ENCODE results near the gene SFMBT2. TPM values are rescaled to one million over a fixed set of nuclear protein-coding genes. Genes with fewer than 3 reads are reported as not detected.

The SFMBT2 gene
- total RNA-seq, 1 experiment from 2014 or later = 0.02 TPM

- no peaks in the 10 kb centered on the region for H3K79me2 ChIP-seq (ENCODE audit: insufficient read depth, low read length)
- TF ChIP-seq EZH2 (IDR thresholded peaks at IDR 0.05) = no peak
- no peak for TF ChIP-seq POLR2AphosphoS5 (IDR thresholded peaks at IDR 0.05; ENCODE audit: low read depth, low read length)
- TF ChIP-seq TCF7L2 (IDR thresholded peaks at IDR 0.05; ENCODE audit: borderline replicate concordance, extremely low read depth, insufficient read depth, insufficient read length) = no peak
- no peak for TF ChIP-seq MAX (IDR thresholded peaks at IDR 0.05)
- TF ChIP-seq YY1 (IDR thresholded peaks at IDR 0.05; ENCODE audit: extremely low read depth, insufficient replicate concordance, low read depth, low read length) = no peak
- TF ChIP-seq REST (IDR thresholded peaks at IDR 0.05; ENCODE audit: low read depth) = no peak
- TF ChIP-seq ZNF274 (IDR thresholded peaks at IDR 0.05; ENCODE audit: low read depth, low read length) = no peak
- TF ChIP-seq ZFX (IDR thresholded peaks at IDR 0.05) = no peak
- TF ChIP-seq EZH2phosphoT487 (IDR thresholded peaks at IDR 0.05; ENCODE audit: borderline replicate concordance) = no peak
- no peak for TF ChIP-seq FOSL1 (IDR thresholded peaks at IDR 0.05; ENCODE audit: low read depth)
- TF ChIP-seq CBX3 (IDR thresholded peaks at IDR 0.05; ENCODE audit: low read depth) = no peak
- TF ChIP-seq RAD21 (IDR thresholded peaks at IDR 0.05; ENCODE audit: low read depth) = no peak
- no peak for TF ChIP-seq ATF3 (IDR thresholded peaks at IDR 0.05)
- TF ChIP-seq EGR1 (IDR thresholded peaks at IDR 0.05; ENCODE audit: low read depth) = no peak
- no peak overlapping the region for H3K27ac ChIP-seq (ENCODE audit: low read depth, low read length)
- H2AFZ ChIP-seq (ENCODE audit: low read depth, low read length, poor library complexity, severe bottlenecking) = no peak overlapping the region
- H3K27me3 ChIP-seq (ENCODE audit: insufficient read depth, low read length) = peaks cover 25% of the 10 kb centered on the region
- H3K36me3 ChIP-seq (ENCODE audit: control insufficient read depth in 1 of 2, insufficient read depth in 2 of 2, low read length in 2 of 2) = no peaks in the 10 kb centered on the region
- ChIA-PET POLR2A (no interaction called here), RAD21 (ENCODE audit: low non-redundant PET in 1 of 2, low total read pairs in 2 of 2, uncharacterized antibody in 2 of 2, unreplicated experiment in 2 of 2) (no interaction called here), CTCF (no interaction called here)
- intact Hi-C loops (cut with micrococcal nuclease) = no loop called here
- BruUV-seq (replicated peaks) = no TSS peak
- no peaks in the 10 kb centered on the region for H4K20me1 ChIP-seq (ENCODE audit: insufficient read depth)
- H3K4me1 ChIP-seq (ENCODE audit: control insufficient read depth in 1 of 2, insufficient read depth in 2 of 2, low read length in 2 of 2) = no peaks in the 10 kb centered on the region
- H3K9ac ChIP-seq (ENCODE audit: low read length) = no peak overlapping the region
- no peaks in the 10 kb centered on the region for H3K9me3 ChIP-seq (ENCODE audit: control insufficient read depth in 1 of 2, insufficient read depth in 1 of 2, low read depth in 1 of 2, low read length in 2 of 2)
- H3K4me2 ChIP-seq (ENCODE audit: low read length) = no peak overlapping the region
- DNase-seq (ENCODE audit: low read depth, low spot score) (no peak), ATAC-seq (no peak)
- no peaks in the 10 kb centered on the region for H3K9me2 ChIP-seq (ENCODE audit: insufficient read depth)
- no peak overlapping the region for H3K4me3 ChIP-seq (replicated peaks in 1 of 2; ENCODE audit: low read depth in 1 of 2, low read length in 2 of 2)
Observed at GRCh38 chr10:7424919-7425318, 14.1 kb upstream of the SFMBT2 start.

Measured in HCT116 (cell line).